ENCODE data around the gene CALY.

GRCh38 chr10:133328358-133329343, 8.0 kb downstream of the CALY start:
- no peak for TF ChIP-seq CTCF (IDR thresholded peaks at IDR 0.05)
- TF ChIP-seq POLR2A (IDR thresholded peaks at IDR 0.05; ENCODE audit: low read depth) = no peak
- no peak for TF ChIP-seq EP300 (IDR thresholded peaks at IDR 0.05)
- TF ChIP-seq POLR2AphosphoS5 (IDR thresholded peaks at IDR 0.05) = no peak

All from esophagus muscularis mucosa (tissue), 4 donors.